T follicular helper cell (primary cell): Measurements from ENCODE around the gene CTDSP2.
"Not testable (repeated sequence)": the region's sequence is repeated elsewhere in the genome, so short reads cannot be mapped to it uniquely, and the experiment has no call there.

Experiments
- DNase-seq: peaks from one replicate; pipeline ENCODE4 v3.0.0-alpha.2; 2020; ENCODE audit warnings: low read depth

The CTDSP2 gene

GRCh38 chr12:57835366-57836288 lies 10.9 kb downstream of the CTDSP2 start:
- DNase-seq = no peak

GRCh38 chr12:57834086-57834876 lies 12.2 kb downstream of the CTDSP2 start:
- DNase-seq = no peak

- no peak for DNase-seq
These were observed 12.9 kb downstream of the CTDSP2 start for GRCh38 chr12:57833672-57834071.

- DNase-seq = no peak
These were observed 13.6 kb downstream of the CTDSP2 start for GRCh38 chr12:57832966-57833365.

GRCh38 chr12:57830393-57830792 lies 16.1 kb downstream of the CTDSP2 start:
- no peak for DNase-seq

GRCh38 chr12:57829025-57829777 lies 17.3 kb downstream of the CTDSP2 start:
- DNase-seq = no peak

GRCh38 chr12:57826966-57827365 lies 19.6 kb downstream of the CTDSP2 start:
- DNase-seq = no peak

- DNase-seq = no peak
These were observed 20.1 kb downstream of the CTDSP2 start for GRCh38 chr12:57826400-57826799.

- DNase-seq = no peak
These were observed 21.1 kb downstream of the CTDSP2 start for GRCh38 chr12:57825451-57825850.

GRCh38 chr12:57823908-57824640 lies 22.5 kb downstream of the CTDSP2 start:
- no peak for DNase-seq

GRCh38 chr12:57823131-57823907 lies 23.2 kb downstream of the CTDSP2 start:
- no peak for DNase-seq

GRCh38 chr12:57822392-57823130 lies 24.0 kb downstream of the CTDSP2 start:
- DNase-seq = no peak

GRCh38 chr12:57821474-57822214 lies 24.9 kb downstream of the CTDSP2 start:
- DNase-seq = no peak

GRCh38 chr12:57821015-57821414 lies 25.5 kb downstream of the CTDSP2 start:
- not testable (repeated sequence) for DNase-seq

GRCh38 chr12:57820119-57820518 lies 26.4 kb downstream of the CTDSP2 start:
- not testable (repeated sequence) for DNase-seq

GRCh38 chr12:57817990-57818331 lies 28.6 kb downstream of the CTDSP2 start:
- DNase-seq = not testable (repeated sequence)

GRCh38 chr12:57817261-57817989 lies 29.1 kb downstream of the CTDSP2 start:
- no peak for DNase-seq

- no peak for DNase-seq
These were observed 29.7 kb downstream of the CTDSP2 start for GRCh38 chr12:57816855-57817151.
